Parathyroid adenoma (tissue), 2 donors: ENCODE data around the gene ST6GALNAC4.

ENCODE experiments used
- H2AFZ ChIP-seq: fragments of 300-600 bp; sonication (generic); one replicate; pipeline ENCODE4 v1.7.0; 2017; ENCODE audit warnings: antibody characterized with exemption, mild to moderate bottlenecking
- H3K27ac ChIP-seq: fragments of 300-600 bp; sonication (generic); one replicate; pipeline ENCODE4 v1.7.0; 2017
- H3K27me3 ChIP-seq: fragments of 300-600 bp; sonication (generic); one replicate; pipeline ENCODE4 v1.7.0; 2017; ENCODE audit warnings: low read length; ENCODE audit not compliant: control insufficient read depth, insufficient read depth
- H3K36me3 ChIP-seq: fragments of 300-600 bp; sonication (generic); one replicate; pipeline ENCODE4 v1.7.0; 2017; ENCODE audit warnings: low read length; ENCODE audit not compliant: control insufficient read depth, insufficient read depth
- H3K4me1 ChIP-seq: fragments of 300-600 bp; sonication (generic); one replicate; pipeline ENCODE4 v1.7.0; 2017; ENCODE audit warnings: control low read depth
- H3K4me2 ChIP-seq: fragments of 300-600 bp; sonication (generic); one replicate; pipeline ENCODE4 v1.7.0; 2017; ENCODE audit warnings: low read length
- H3K4me3 ChIP-seq: fragments of 300-600 bp; sonication (generic); one replicate; pipeline ENCODE4 v1.7.0; 2017; ENCODE audit warnings: low read depth, low read length
- H3K79me2 ChIP-seq: fragments of 300-600 bp; sonication (generic); one replicate; pipeline ENCODE4 v1.7.0; 2017; ENCODE audit warnings: control low read depth
- H3K9ac ChIP-seq: fragments of 300-600 bp; sonication (generic); one replicate; pipeline ENCODE4 v1.7.0; 2017; ENCODE audit warnings: mild to moderate bottlenecking
- H3K9me3 ChIP-seq: fragments of 300-600 bp; sonication (generic); one replicate; pipeline ENCODE4 v1.7.0; 2017; ENCODE audit warnings: low read length; ENCODE audit not compliant: control insufficient read depth
- TF ChIP-seq, protein P1 (sequence below): fragments of 300-600 bp; sonication (generic); IDR thresholded peaks from one replicate; pipeline ENCODE4 v1.7.0; 2017; ENCODE audit warnings: antibody characterized with exemption, mild to moderate bottlenecking
- donor health status: primary hyperparathyroidism.

The ST6GALNAC4 gene

GRCh38 chr9:127896395-127897192 is 20.2 kb downstream of the ST6GALNAC4 start:
- H3K9me3 ChIP-seq, result no peaks in the 10 kb centered on the region
- no peaks in the 10 kb centered on the region for H3K36me3 ChIP-seq
- peaks cover 3% of the 10 kb centered on the region for H3K4me1 ChIP-seq
- H3K9ac ChIP-seq, result no peak overlapping the region
- no peaks in the 10 kb centered on the region for H3K79me2 ChIP-seq
- no peak overlapping the region for H2AFZ ChIP-seq
- no peaks in the 10 kb centered on the region for H3K27me3 ChIP-seq
- no peak overlapping the region for H3K4me2 ChIP-seq
- TF ChIP-seq, protein P1, sequence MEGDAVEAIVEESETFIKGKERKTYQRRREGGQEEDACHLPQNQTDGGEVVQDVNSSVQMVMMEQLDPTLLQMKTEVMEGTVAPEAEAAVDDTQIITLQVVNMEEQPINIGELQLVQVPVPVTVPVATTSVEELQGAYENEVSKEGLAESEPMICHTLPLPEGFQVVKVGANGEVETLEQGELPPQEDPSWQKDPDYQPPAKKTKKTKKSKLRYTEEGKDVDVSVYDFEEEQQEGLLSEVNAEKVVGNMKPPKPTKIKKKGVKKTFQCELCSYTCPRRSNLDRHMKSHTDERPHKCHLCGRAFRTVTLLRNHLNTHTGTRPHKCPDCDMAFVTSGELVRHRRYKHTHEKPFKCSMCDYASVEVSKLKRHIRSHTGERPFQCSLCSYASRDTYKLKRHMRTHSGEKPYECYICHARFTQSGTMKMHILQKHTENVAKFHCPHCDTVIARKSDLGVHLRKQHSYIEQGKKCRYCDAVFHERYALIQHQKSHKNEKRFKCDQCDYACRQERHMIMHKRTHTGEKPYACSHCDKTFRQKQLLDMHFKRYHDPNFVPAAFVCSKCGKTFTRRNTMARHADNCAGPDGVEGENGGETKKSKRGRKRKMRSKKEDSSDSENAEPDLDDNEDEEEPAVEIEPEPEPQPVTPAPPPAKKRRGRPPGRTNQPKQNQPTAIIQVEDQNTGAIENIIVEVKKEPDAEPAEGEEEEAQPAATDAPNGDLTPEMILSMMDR, result no peak
- H3K27ac ChIP-seq, result no peak overlapping the region
- no peak overlapping the region for H3K4me3 ChIP-seq

DNA sequence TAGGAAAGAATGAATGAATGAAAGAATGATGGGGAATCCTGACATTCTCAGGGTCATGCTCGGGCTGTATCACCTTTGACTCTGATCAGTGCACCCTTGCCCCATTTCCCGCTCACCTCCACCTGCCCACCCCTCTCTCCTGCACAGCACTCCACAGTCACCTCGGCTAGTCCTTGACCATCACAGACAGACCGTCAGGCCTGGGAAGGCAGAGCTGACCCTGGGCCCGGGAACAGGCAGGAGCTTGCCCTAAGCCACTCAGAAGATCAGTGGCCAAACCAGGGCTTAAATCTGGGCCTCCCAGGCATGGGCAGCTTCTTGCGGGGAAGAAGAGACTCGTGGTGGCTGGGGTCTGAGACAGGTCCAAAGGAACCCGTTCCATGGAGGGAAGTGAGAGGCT is 21.0 kb downstream of the ST6GALNAC4 start:
- Histone ChIP-seq H2AFZ (no peak overlapping the region), H3K4me3 (no peak overlapping the region), H3K9me3 (no peaks in the 10 kb centered on the region), H3K9ac (no peak overlapping the region), H3K27me3 (no peaks in the 10 kb centered on the region), H3K79me2 (no peaks in the 10 kb centered on the region), H3K36me3 (no peaks in the 10 kb centered on the region), H3K27ac (no peak overlapping the region), H3K4me1 (peaks cover 3% of the 10 kb centered on the region), H3K4me2 (no peak overlapping the region)
- TF ChIP-seq, protein P1, result no peak

- Histone ChIP-seq H3K79me2 (no peaks in the 10 kb centered on the region), H3K36me3 (no peaks in the 10 kb centered on the region), H3K4me1 (no peaks in the 10 kb centered on the region), H3K4me2 (no peak overlapping the region), H3K9me3 (no peaks in the 10 kb centered on the region), H2AFZ (no peak overlapping the region), H3K9ac (no peak overlapping the region), H3K27me3 (no peaks in the 10 kb centered on the region), H3K27ac (no peak overlapping the region), H3K4me3 (no peak overlapping the region)
- TF ChIP-seq, protein P1, result no peak
Measured at GRCh38 chr9:127893392-127893791, 23.4 kb downstream of the ST6GALNAC4 start.

GRCh38 chr9:127892831-127893230 is 24.0 kb downstream of the ST6GALNAC4 start:
- H3K27ac ChIP-seq, result no peak overlapping the region

More at GRCh38 chr9:127892831-127893230, 24.0 kb downstream of the ST6GALNAC4 start:
- Histone ChIP-seq H3K9me3 (no peaks in the 10 kb centered on the region), H3K4me3 (no peak overlapping the region), H3K27me3 (no peaks in the 10 kb centered on the region), H3K79me2 (no peaks in the 10 kb centered on the region), H3K4me1 (no peaks in the 10 kb centered on the region), H3K4me2 (no peak overlapping the region), H2AFZ (no peak overlapping the region), H3K9ac (no peak overlapping the region), H3K36me3 (no peaks in the 10 kb centered on the region)
- TF ChIP-seq, protein P1, result no peak
